GM18505 (cell line): ENCODE measurements around the gene RNASE1.
"Not testable (repeated sequence)": the region's sequence is repeated elsewhere in the genome, so short reads cannot be mapped to it uniquely, and the experiment has no call there.

ENCODE experiments used
- ATAC-seq: cut with Tn5 transposase; IDR thresholded peaks from one replicate; pipeline ENCODE4 v1.9.1; 2021; ENCODE audit not compliant: unreplicated experiment
- POLR2A ChIP-seq: IDR thresholded peaks from 4 replicates; pipeline ENCODE4 v1.6.1; 2011; ENCODE audit warnings: borderline replicate concordance; ENCODE audit not compliant: insufficient read depth, insufficient read length; ENCODE audit errors: extremely low read depth

RNASE1 gene

DNA sequence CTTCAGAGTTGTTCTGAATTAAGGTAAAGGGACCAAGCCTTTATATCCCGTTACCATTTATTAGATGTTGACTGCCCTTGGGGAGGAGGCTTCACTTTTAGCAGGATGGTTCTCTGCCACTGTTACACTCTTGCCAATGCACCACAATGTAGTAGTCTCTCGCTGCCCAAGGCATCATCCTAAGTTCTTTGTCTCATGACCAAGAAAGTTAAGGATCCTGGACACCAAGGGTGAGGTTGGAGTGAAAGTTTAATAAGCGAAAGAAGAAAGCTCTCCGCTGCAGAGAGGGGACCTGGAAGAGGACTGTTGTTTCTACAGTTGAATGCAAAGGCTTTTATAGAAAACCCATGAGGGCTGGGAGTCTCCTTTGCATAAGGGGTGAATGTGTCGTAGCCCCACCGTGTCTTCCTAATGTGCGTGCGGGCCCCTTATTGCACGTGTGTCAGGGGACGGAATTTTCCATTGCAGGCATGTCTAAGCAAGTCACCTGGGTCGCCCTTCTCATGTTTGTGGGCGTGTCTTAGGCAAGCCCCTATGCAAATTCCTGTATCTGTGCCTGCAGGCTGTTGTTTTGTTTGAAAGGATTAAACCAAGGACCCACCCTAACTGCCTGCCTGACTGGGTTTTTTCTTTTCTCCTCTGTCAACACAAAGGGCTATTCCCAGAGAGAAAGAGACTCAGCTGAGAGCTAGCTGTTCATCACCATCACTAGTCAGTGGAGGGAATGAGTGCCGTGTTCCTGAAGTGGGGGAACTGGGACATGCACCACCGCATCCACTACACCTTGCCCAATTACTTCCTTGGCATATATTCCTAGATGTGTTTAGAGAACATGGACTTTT, 17.6 kb upstream of the RNASE1 start:
- TF ChIP-seq POLR2A = no peak
- ATAC-seq = no peak

- ATAC-seq = no peak
Observed at GRCh38 chr14:20818861-20819260, 16.2 kb upstream of the RNASE1 start.

DNA sequence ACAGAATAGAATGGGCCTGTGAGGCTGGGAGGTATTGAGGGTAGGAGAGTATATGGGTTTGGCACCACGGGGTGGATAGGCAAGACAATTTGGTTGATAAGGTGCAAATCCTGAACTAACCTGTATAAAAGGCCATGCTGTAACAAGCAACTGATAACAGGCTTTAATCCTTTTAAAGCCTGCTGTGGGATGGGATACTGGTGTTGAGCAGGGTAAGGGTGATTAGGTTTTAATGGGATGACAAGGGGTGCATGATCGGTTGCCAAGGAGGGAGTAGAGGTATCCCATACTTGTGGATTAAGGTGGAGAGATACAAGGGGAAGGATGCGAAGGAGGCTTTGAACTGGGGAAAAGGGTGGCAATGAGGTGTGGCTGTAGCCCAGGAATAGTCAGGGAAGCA, 13.3 kb upstream of the RNASE1 start:
- not testable (repeated sequence) for ATAC-seq

More at GRCh38 chr14:20818861-20819260, 16.2 kb upstream of the RNASE1 start:
- no peak for TF ChIP-seq POLR2A

DNA sequence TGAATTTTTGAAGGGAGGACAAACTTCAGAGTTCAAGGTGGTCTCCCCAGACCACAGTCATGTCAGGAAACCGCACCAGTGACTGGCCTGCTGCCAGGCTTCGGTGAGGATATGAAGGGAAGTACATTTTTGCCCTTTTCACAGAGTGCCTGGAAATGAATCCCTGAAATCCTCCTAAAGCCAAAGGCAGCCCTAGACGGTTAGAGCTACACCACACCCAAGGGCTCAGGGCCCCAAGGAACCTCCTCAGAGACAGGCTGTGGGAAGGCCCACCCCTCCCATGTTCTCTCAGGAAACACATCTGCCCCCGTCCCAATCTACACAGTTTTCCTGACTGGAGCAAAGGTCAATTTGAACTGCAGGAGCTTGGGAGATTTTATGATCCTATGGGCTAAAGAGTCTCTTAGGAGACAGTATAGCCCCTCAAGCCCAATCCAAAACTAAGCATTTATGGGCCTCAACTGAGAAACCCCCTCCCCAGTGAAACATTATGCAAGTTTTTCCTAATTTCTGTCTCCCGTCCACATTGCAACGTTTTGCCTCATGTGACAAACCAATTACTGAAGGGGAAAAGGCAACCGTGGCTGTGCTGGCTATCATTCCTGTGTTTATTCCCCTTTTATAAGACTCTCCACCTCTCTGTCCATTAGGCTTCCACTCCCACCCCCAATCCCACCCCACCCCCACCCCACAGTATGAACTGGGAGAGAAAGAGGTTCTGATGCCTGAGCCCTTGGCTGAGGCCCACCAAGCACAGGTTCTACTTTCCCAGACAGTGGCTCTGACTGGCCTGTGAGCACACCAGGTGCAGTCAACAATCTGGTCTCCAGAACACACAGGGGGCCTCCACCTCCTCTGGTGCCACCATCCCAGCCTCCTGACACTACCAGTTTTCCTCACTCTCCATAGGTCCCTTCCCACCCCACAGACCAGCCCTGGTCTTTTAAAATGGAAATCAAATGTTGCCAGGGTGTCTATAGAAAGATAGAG, 9.6 kb upstream of the RNASE1 start:
- TF ChIP-seq POLR2A = no peak
- ATAC-seq = no peak

GRCh38 chr14:20809917-20810316, 7.3 kb upstream of the RNASE1 start:
- no peak for TF ChIP-seq POLR2A
- no peak for ATAC-seq

- no peak for ATAC-seq
- no peak for TF ChIP-seq POLR2A
Observed at GRCh38 chr14:20808162-20808483, 5.5 kb upstream of the RNASE1 start.

DNA sequence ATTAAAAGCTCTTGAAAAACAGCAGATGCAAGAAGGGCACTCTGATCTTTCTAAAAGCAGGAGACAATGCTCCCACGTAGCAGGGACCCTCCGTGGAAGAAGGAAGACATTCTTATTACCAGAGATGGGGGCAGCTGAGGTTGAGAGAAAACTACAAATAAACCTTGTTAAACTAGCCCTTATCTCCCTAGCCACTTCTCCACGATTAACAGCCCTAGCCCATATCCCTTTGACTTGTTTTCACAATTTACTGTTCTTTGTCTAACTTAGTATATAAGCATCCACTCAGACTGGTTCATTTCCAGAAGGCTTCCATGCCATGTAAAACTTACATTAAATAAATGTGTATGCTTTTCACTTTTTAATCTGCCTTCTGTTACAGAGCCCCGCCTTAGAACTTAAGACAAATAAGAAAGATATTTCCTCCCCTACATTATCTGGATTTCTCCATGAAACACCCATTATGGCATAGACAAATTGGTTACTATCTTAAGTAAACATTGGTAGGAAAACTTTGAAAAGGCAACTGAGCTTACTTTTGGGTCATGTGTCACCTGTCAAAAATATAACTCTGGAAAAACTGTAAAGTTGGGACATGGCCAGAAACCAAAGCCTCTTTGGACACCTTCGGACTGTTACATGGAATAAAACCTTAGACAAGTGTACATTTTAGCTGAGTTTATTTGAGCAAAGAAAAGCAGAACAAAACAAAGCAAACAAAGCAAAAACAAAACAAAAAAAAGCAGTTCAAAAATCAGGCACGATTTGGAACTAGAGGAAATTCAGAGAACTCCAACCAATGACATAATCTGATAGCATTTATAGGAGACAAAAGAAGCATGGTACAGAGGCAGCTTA, 4.9 kb upstream of the RNASE1 start:
- no peak for TF ChIP-seq POLR2A
- ATAC-seq = no peak

- ATAC-seq = no peak
- no peak for TF ChIP-seq POLR2A
Observed at GRCh38 chr14:20805485-20805884, 2.8 kb upstream of the RNASE1 start.

GRCh38 chr14:20803223-20803622, 579 bp upstream of the RNASE1 start:
- ATAC-seq = no peak
- no peak for TF ChIP-seq POLR2A

DNA sequence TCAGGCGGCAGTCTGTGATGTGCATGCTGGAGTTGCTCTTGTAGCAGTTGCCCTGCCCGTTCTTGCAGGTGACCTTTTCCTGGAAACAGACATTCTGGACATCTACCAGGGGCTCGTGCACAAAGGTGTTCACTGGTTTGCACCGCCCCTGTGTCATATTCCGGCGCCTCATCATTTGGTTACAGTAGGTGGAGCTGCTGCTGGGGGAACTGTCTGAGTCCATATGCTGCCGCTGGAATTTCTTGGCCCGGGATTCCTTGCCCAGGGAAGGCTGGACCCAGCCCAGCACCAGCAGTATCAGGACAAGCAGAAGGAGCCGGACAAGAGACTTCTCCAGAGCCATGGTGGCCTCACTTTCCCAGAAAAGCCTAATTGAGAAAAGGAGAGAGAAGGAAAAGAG, 918 bp downstream of the RNASE1 start:
- no peak for ATAC-seq
- no peak for TF ChIP-seq POLR2A

- no peak for ATAC-seq
- TF ChIP-seq POLR2A = no peak
Observed at GRCh38 chr14:20799892-20800544, 2.6 kb downstream of the RNASE1 start.

GRCh38 chr14:20799456-20799891, 3.2 kb downstream of the RNASE1 start:
- TF ChIP-seq POLR2A = no peak
- ATAC-seq = no peak
